SK-N-DZ (cell line): Measurements from ENCODE around the gene STK36.
A peak's percentile ranks its signal among the peaks of the same experiment; 100 is the strongest.

Source experiments
- DNase-seq: peaks from one replicate; pipeline ENCODE4 v3.0.0-alpha.2; 2015; ENCODE audit warnings: low spot score

Gene STK36

DNA sequence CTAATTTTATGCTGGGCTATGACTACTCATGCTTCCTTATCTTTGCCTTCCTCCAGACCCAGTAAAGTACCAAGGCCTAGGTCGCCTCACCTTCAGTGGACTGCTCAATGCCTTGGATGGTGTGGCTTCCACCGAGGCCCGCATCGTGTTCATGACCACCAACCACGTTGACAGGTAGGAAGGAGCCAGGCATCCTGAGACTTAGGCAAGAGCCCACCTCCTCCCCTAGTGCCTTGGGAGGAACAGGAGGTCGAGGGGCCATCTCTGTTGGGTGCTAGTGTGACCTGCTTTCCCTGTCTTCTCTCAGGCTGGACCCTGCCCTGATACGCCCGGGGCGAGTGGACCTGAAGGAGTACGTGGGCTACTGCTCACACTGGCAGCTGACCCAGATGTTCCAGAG lies 9.1 kb upstream of the STK36 start:
- DNase-seq, result no peak

DNA sequence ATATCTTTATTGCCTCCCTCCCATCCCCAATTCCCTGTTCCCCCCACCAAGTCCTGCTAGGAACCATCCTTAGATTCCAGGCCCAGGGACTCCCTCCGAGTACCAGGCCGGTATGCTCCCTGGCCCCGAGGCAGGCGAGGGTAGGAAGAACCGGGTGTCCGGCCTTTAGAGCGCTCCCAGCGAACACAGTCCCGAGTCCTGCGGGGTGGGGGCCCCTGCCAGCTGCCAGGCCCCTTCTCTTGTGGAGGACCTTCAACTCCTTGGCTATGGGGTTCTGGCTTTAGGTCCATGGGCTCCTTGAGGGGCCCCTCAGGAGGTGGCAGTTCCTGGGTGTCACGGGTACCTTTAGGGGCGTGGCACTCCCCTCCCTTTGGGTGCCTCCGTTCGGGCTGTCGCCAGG lies 8.0 kb upstream of the STK36 start:
- DNase-seq, result no peak

DNA sequence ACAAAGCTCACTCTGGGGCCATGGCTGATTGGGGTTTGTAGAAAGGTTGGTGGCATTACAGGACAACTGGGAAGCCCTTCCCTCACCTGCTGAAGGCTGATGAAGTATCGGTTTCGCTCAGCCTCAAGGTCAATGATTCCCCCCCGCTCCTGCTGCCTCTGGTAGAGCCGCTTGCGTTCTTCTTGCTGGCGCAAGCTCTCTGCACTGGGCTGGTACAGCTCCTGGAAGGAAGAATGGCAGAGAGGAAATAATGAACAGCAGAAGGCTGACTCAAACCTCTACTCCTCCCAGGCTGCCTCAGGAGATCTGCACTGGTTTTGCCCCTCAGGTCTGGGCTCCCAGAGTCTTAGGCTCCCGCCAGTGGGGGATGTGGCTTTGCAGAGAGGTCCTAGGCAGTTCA lies 7.2 kb upstream of the STK36 start:
- DNase-seq, result no peak

DNA sequence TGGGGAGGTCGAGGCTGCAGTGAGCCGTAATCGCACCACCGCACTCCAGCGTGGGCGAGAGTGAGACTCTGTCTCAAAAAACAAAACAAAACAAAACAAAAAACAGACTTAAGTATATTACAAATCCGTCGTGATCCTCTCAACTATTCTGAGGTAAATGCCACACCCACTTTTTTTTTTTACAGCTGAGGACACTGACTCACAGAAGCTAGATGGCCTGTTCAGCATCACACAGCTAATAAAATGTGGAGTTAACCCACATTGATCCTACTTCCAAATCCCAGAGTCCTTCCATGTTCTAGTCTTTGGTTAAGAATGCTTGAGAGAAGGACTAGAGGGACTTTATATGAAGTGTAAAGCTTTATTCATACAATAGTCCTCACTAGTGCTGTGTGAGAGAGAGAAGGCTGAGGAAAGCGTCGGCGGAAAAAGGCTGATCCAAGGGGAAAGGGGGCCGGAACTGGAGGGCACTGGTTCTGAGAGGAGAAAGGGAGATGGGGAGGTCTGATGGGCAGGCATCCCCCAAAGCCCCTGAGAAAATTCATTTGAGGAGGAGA lies 711 bp upstream of the STK36 start:
- no peak for DNase-seq

DNA sequence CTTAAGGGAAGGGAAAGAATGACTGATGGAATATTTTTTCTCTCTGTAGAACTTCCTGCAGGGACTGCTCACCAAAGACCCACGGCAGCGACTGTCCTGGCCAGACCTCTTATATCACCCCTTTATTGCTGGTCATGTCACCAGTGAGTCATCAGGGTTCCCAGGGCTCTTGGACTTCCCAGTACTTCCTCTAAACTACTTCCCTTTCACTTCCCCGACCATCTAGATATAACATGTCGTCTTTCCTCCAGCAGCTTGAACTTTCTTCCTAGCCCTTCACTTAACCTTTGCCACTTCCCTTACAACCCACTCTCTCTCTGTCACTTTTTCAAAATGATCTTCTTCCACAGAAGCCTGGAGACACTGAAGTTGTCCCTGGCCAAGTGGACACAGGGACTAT lies 7.2 kb downstream of the STK36 start:
- no peak for DNase-seq

DNA sequence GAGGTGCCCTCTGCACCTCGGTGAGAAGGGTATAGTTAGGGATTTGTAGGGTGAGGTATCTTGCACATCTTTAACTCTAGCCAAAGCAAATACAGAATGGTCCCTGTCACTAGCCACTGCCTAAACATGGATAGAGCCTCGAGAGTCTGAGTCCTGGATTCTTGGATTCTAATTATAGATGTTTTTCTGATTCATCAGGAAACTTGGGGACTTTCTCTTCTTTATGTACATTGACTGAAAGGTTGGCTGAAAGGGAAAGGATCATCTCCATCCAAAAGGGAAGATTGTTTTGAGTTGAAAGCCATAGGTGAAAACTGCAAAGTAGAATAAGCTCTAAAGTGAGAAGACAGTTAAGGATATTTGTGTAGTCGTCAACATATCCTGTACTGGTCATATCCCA lies 8.2 kb downstream of the STK36 start:
- DNase-seq, result no peak

DNA sequence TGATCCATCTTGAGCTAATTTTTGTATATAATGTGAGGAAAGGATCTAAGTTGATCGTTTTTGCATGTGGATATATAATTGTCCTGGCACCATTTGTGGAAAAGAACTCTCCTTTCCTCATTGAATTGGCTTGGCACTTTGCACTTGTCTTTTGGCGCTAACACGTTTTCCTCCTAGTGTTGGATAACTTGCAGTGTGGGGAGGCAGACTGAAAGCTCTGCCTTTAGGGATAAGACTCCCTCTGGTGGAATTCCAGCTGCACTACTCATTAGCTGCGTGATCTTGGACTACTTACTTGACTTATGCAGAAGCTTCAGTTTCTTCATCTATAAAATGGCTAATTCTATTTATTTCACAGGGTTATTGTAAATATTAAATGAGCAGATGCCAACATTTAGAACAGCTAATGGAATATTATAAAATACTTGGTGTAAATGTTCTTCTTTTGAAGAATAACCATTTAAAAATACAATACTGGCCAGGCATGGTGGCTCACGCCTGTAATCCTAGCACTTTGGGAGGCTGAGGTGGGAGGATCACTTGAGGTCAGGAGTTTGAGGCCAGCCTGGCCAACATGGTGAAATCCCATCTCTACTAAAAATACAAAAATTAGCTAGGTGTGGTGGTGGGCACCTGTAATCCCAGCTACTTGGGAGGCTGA lies 15.6 kb downstream of the STK36 start:
- DNase-seq, result peak; percentile 77

DNA sequence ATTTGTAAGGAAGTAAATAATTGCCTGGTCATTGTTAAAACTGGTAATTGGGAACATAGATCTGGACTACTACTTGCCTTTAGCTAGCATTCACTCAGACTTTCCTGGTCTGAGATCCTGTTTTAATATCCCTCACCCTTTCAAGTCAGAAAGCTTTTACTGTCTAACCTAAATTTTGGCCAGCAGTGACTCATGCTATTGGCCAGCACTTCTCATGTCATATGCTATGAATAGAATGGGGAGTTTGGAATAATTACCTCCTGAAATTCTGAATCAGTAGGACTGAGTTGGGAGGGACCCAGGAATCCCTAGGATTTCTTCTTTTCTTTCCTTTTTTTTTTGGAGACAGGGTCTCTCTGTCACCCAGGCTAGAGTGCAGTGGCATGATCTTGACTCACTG lies 19.3 kb downstream of the STK36 start:
- DNase-seq, result no peak

DNA sequence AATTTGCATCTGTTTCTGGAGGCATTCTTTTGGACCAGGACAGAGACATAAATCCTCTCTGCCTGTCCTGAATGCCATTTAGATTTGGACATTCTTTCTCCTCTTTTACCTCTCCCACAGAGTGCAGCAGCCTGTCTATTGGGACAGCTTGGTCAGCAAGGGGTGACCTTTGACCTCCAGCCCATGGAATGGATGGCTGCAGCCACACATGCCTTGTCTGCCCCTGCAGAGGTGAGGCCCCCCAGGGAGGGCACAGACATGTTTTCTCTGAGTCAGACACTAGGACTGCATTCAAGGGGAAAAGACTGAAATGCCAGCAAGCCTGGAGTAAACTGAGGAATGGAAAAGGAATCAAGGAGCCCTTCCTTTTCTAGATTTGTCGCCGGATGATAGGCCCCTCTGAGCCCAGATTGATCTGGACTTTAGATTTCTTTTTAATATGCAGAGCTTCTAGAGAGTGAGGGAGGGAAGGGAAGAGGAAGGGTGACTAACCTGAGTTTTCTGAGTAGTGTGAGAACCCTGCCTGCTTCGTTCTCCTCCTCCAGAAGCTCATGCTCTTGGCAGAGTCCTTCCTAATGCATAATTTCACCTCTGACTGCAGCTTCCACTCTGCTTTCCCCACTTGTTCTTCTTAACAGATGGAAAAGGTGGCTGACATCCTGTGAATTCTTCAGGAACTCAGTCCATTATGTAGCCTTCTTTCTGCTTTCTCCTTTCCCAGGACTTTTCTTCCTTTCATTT lies 22.7 kb downstream of the STK36 start:
- no peak for DNase-seq

DNA sequence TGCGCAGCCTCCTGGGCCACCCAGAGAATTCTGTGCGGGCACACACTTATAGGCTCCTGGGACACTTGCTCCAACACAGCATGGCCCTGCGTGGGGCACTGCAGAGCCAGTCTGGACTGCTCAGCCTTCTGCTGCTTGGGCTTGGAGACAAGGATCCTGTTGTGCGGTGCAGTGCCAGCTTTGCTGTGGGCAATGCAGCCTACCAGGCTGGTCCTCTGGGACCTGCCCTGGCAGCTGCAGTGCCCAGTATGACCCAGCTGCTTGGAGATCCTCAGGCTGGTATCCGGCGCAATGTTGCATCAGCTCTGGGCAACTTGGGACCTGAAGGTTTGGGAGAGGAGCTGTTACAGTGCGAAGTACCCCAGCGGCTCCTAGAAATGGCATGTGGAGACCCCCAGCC lies 27.0 kb downstream of the STK36 start:
- DNase-seq, result no peak

DNA sequence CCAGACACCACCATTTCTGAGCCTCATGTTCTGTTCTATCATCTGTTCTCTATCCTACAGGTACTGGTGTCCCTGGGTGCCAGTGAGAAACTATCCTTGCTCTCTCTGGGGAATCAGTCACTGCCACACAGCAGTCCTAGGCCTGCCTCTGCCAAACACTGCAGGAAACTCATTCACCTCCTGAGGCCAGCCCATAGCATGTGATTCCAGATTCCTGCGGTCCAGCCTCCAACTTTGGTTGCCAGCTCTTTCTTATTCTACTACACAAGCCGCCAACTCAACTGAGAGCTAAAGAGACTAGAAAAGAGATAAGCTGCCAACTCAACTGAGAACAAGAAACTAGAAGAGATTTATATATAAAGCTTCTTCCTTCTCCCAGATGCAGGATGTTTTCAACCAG lies 29.9 kb downstream of the STK36 start:
- DNase-seq, result no peak

DNA sequence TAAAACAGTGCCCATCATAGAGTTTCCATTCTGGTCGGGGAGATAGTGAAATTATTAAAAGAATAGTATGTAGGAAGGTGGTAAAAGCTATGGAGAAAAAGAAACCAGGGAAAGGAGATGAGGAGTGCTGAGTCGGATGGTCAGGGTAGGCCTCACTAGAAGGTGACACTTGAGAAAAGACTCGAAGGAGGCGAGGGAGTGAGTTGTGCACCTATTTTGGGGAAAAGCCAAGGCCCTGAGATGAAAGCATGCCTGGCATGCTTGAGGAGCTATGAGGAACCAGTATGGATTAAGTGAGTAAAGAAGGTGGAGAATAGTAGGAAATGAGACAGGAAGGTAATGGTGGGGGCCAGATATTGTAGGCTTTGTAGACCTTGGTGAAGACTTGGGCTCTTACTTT lies 31.5 kb downstream of the STK36 start:
- no peak for DNase-seq

DNA sequence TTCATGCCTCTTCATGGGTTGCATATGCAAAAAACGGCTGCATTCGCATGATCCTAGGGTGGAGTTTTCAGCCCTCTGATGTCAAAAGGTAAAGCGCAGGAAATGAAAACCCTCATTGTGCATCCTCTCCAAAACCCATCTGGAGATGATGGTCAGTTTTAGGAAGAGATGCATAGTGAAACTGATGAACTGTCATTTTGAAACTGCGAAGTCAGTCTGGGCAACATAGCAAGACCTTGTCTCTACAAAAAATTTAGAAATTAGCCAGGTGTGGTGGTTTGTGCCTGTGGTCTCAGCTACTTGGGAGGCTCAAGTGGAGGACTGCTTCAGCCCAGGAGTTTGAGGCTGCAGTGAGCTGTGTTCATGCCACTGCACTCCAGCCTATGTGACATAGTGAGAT lies 36.2 kb downstream of the STK36 start:
- no peak for DNase-seq

DNA sequence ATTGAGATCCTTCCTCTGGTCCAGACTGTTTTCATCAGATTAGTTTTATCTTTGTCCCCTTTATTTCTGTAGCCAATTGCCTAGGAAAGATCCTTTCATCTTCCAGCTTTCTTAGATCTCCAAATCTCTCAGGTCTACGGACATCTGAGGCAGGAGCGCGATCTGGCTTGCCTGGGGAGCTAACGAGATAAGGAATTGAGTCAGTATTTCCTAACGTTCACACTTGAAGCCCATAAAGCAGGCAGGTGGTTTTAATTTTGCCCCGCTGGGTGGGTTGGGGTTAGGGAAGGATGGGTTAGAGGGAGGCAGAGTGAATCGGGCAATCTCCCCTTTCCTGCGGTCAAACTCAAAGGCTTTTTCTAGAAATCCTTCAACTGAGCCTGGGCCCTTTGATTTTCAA lies 38.0 kb downstream of the STK36 start:
- DNase-seq, result peak; percentile 27

DNA sequence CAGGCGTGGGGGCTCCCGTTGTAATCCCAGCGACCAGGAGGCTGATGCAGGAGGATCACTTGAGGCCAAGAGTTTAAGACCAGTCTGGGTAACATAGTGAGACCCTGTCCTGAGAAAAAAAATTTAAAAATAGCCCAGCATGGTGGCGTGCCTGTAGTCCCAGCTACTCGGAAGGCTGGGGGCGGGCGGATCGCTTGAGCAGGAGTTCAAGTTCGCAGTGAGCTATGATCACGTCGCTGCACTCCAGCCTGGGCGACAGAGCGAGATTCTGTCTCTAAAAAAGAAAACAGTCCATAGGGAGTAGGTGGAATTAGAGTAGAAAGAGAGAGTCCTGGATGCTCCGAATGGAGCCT lies 38.4 kb downstream of the STK36 start:
- DNase-seq, result no peak

DNA sequence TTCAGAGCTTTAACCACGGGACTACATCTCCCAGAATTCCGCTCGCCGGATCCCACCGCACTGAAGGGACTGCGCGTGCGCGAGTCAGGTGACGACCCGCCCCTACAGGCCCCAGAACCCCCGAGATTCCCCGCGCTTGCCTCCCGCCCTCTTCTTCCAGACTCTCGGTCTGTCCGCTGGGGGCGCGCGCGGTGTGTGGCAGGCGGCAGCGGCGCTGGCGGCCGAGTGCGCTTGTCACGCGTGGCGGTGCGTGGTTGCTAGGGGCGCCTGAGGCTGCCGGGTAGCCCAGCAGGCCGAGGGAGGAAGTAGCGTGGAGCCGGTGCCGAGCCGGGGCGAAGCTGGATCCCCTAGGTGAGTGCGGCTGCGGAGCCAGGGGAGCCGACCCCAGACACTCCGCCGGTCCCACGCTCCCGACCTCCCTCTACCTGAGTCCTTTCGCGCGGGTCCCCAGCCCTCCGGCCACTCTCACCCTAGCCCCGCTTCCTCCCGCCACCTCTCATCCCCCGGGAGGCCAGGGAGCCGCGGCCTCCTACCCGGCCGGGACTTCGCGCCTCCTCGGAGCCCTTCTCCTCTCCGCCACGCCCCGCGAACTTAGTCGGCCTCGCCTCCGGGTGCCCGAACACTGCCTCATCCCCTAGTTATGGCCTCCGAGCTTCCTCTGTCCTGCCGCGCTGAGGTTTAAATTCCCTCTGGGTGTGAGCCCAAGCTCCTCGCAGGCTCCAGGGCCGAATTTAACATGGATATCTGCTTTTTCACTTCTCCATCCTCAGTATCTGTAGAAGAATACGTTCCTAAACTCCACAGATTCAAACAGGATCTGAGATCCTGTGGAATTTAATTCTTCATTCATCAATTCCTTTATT lies 39.0 kb downstream of the STK36 start, which contains the start of gene TTLL4:
TSS of gene TTLL4 (plus strand) at position 149 of the 863 bp plus-strand sequence. CDS start 26,842 bp downstream, outside the sequence.
- DNase-seq, result peak; percentile 95

DNA sequence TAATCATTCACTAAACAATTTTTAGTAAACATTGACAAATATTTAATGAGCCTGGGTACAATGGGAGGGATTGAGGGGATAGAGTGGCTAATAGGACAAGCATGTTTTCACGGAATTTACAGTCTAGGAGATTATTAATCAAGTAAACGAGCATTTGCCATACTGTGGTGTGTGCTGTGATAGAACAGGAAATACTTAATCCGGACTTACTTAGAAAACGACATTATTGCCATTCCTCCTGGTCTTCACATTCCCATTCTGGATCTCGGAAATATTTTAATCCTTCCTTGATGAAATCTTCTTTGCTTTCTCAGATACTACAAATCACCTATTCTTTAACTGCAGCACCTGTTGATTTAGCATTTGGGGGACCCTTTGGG lies 39.7 kb downstream of the STK36 start:
- no peak for DNase-seq

DNA sequence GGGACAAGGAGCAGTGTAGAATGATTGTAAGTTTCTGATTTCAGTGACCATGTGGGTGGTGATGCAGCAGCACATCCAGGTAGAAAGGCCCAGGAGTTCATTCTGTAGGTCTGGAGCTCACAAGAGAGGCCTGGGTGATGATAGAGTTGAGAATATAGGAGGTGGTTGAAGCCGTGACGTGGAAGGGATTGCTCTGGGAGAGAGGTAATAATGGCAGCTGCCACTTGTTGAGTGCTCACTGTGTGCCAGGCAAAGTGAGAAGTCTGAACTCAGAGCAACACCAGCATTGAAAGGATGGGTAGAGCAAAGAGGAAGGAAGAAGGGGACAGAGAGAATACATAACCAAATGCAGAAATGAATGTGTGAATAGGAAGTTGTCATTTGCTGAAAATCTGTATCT lies 42.0 kb downstream of the STK36 start:
- DNase-seq, result no peak

DNA sequence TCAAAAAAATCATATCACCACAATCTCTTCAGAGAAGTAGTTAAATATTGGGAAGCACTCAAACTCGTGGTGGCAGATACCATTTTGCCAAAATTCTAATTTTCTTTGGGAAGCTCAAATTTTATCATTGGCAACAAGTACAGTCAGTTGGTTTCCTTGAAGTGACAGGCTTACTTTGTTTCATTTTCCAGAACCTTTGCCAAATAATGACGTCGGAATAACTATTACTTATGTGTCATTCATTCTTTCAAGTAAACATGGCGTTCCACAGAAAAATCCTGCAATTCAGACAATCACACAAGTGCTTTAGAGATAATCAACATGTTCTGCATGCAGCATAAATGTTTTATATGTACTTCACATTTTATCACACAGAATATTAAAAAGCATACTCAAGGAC lies 44.2 kb downstream of the STK36 start:
- no peak for DNase-seq

DNA sequence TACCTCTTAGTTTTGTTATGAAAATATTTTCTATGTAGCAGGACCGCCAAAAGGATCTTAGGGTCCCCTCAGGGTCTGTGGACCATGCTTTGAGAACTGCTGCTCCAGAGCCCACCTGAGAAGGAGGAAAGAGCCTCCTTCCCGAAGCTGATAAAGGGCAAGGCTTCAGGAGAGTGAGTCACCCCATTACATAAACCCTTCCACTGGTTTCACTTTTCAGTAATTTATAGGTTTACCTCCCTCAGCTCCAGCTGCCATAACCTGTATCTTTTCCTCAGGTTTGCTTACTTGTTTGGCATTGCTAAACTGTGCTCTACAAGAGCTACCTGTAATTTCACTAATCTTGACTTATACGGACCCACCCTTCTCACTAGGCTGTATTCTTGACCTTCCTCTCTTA lies 45.4 kb downstream of the STK36 start:
- no peak for DNase-seq

DNA sequence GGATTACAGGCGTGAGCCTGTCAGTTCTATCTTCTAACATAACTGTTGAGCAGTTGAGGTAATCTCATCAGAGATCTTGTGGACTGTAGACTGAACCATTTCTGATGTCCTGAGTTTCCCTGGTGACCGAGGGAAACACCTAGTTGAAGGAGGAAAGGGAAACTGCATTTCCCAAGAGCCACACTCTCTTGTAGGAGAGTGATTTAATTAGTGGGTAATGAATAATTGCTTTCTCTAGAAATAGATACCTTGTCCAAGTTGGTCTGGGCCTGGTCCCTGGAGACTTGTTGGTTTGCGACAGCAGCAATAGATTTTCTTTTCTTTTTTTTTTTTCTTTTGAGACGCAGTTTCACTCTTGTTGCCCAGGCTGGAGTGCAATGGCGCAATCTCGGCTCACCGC lies 46.2 kb downstream of the STK36 start:
- no peak for DNase-seq

DNA sequence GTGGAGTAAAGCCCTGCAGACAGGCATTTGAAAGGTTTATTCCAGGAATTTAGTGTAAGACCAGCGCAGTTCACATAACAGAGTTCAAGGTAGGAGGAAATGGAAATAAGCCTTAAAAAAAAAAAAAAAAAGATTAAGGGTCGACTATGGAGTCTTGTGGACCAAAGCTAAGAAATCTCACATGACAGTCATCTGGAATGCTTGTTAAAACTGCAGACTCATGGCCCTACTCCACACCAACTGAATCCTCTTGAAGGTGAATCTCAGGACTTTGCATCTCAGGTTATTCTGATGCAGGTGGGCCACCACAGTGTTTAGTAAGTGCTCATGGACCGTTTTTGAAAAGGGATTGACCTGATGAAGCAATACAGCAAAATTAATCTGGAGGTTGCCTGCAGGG lies 47.6 kb downstream of the STK36 start:
- no peak for DNase-seq
